ENCODE results near the gene EGLN1.

EGLN1 gene

DNA sequence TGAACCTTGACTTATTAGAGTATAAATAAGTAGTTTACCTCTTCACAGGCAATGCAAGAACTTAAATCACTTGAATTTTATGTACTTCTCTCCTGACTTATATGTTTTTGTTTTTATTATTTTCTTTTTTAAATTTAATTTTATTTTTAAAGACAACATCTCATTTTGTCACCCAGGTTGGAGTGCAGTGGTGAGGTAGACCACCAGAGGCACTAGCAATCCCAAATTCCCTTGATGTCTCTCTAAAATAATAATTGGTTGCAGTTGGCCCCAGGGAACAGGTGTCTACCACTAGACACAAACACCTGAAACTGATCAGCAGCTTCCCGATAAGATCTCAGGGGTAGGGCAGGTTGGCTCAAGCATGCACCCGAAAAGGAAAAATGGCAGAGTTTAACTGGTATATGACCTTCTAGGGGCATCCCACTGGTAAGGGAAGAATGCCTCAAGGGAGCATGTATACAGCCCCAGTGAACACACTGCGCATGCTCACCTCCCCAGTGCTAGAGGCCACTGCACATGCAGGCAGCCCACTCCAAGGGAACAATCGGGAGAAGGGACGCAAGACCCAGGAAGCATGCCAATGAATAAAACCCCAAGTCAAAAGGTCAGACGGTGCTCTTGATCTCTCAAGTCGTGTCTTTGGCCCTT is 99.1 kb downstream of the EGLN1 start:
- DNase-seq, result no peak

DNA sequence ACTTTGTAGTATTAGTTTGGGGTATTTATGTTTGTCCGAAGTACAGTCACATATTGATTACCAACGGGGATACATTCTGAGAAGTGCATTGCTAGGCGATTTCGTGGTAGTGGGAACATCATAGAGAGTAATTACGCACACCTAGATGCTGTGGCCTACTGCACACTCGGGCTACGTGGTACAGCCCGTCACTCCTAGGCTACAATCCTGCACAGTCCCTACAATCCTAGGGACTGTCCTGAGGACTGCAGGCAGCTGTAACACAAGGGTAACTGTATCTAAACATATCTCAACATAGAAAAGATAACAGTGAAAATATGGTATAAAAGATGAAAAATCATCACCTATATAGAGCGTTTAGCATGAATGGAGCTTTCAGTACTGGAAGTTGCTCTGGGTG is 103.0 kb downstream of the EGLN1 start:
- DNase-seq, result no peak

DNA sequence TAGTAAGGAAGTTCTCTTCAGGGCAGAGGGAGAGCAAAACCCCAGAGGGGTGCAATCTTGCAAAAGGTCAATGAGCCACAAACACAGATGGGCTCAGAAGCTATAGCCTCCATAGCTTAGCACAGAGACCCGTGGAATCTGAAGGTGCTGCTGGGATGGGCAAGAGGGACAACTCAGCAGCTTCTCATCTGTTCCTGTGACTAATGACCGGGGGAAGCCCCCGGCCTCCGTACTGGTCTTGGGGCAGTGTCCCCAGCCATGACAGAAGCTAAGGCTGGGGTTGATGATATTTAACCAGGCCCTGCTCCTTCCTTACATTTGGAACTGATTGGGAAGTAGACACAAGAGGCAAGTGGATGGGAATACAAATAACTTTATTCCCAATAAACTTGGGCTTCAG is 103.5 kb downstream of the EGLN1 start:
- DNase-seq, result no peak

DNA sequence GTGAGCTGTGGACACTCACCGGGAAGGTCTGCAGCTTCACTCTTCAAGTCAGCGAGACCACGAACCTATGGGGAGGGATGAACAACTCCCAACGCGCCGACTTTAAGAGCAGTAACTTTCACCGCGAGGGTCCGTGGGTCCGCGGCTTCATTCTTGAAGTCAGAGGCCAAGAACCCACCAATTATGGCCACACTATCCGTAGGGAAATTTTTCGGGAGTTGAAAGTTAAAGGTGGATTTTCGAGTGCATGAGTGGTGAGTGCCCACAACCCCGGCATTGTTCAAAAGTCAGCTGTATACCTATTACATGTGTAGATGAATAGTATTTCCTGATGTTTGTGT is 104.1 kb downstream of the EGLN1 start:
- no peak for DNase-seq

DNA sequence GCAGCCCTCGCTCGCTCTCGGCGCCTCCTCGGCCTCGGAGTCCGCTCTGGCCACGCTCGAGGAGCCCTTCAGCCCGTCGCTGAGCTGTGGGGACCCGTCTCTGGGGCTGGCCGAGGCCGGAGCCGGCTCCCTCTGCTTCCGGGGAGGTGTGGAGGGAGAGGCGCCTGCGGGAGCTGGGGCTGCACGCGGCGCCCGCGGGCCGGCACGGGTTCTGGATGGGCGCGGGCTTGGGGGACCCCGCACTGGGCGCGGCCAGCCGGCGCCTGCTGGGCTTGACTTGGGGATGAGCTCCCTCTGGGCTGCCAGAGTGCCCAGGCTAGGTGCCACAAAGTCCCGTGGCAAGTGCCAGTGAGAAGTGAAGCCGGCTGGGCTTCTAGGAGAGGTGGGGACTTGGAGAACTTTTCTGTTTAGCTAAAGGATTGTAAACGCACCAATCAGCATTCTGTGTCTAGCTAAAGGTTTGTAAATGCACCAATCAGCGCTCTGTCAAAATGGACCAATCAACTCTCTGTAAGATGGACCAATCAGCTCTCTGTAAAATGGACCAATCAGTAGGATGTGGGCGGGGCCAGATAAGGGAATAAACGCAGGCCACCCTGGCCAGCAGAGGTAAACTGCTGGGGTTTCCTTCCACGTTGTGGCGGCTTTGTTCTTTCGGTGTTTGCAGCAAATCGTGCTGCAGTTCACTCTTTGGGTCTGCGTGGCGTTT is 104.6 kb downstream of the EGLN1 start:
- no peak for DNase-seq

DNA sequence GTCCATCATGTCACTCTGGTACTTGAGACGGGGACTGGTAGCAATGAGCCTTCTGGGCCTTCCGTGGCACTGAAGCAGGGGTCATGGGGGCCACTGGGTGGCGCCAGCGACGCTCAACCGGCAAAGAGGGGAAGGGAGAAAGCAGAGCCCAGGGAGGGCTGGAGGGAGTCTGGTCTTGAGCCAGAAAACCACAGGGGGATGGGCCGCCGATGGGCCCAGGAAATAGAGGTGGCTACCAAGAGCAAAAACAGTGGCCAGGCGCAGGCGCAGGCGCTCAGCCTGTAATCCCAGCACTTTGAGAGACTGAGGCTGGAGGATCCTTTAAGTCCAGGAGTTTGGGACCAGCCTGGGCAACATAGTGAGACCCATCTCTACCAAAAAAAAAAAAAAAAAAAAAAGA is 106.2 kb downstream of the EGLN1 start:
- DNase-seq, result peak; percentile 3

Measured in stimulated activated naive CD4-positive, alpha-beta T cell treated with Interleukin-2 at 50 U/mL for 16 hours (primary cell).